ENCODE results near the gene ZNF385C. TPM values are rescaled to one million over a fixed set of nuclear protein-coding genes. Genes with fewer than 3 reads are reported as not detected.
A peak's percentile ranks its signal among the peaks of the same experiment; 100 is the strongest.

ZNF385C gene
- total RNA-seq, 1 experiment from 2014 or later: 2.8 TPM

DNA sequence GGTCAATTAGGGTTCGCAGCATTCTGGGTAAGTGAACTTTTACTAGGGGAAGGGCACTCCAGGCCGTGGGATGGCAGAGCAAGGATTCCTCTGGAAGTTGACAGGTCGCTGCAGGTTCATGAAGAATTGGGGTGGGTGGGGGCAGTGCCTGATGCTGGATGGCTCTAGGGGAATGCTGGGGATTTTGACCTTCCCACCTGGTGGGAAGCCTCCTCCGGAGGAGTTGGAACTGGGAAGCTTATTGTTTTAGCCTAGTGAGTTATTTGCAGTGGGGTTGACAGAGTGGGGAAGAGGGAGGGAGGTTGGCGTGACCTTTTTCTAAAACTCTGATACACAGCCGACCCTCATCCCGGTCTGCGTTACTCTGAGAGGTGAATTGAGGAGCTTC, 47.3 kb downstream of the ZNF385C start:
- no peak overlapping the region; the same call in 1 of the 2 replicates for H3K14ac ChIP-seq (ENCODE audit: insufficient read depth, low read length)
- peak overlapping the region in 1 of 3 experiments; percentile 43; a peak in 1 of 7 replicates for H3K27ac Mint-ChIP-seq
- WGBS (ENCODE audit: extremely low coverage, insufficient read length, low lambda C conversion rate): no CpG with 5 or more reads among the region's 8 CpGs
- H2AFZ ChIP-seq (ENCODE audit: low read length): no peak overlapping the region
- no peak overlapping the region for H3K23ac ChIP-seq (ENCODE audit: insufficient read length, low read depth, low read length)
- no peak overlapping the region for H2BK5ac ChIP-seq (ENCODE audit: insufficient read length, low read length)
- peaks cover 33% of the 10 kb centered on the region for H3K27me3 Mint-ChIP-seq (ENCODE audit: low read depth)
- no peak overlapping the region for H3K27ac ChIP-seq (ENCODE audit: insufficient read length, low read depth, low read length)
- no peak overlapping the region for H2BK12ac ChIP-seq (ENCODE audit: insufficient read length, low read depth, low read length)
- no peaks in the 10 kb centered on the region for H3K27me3 ChIP-seq (ENCODE audit: insufficient read depth, low read length)
- TF ChIP-seq CTCF (conservative IDR thresholded peaks at IDR 0.05): no peak
- no peak overlapping the region for H2AK5ac ChIP-seq (ENCODE audit: insufficient read length, low read length)
- peaks cover 9% of the 10 kb centered on the region for H3K23me2 ChIP-seq (ENCODE audit: insufficient read length, low read depth, low read length, poor library complexity, severe bottlenecking)
- H3K4me3 Mint-ChIP-seq: peak overlapping the region; percentile 75 to 86
- no peak overlapping the region for H4K5ac ChIP-seq (ENCODE audit: insufficient read length, low read depth, low read length)
- H4K91ac ChIP-seq (ENCODE audit: insufficient read length, low read depth, low read length): no peak overlapping the region
- no peaks in the 10 kb centered on the region for H3K9me3 Mint-ChIP-seq
- H2BK120ac ChIP-seq (ENCODE audit: low read depth, low read length, poor library complexity, severe bottlenecking): no peak overlapping the region
- no peak overlapping the region for H3K4ac ChIP-seq (ENCODE audit: low read depth, low read length)
- H4K20me1 ChIP-seq (ENCODE audit: control insufficient read depth, insufficient read depth, insufficient read length): no peaks in the 10 kb centered on the region
- H3K79me2 ChIP-seq (ENCODE audit: insufficient read depth, low read length): no peaks in the 10 kb centered on the region
- H3K18ac ChIP-seq (ENCODE audit: insufficient read length, low read depth, low read length): no peak overlapping the region
- no peak overlapping the region for H2BK15ac ChIP-seq (ENCODE audit: low read depth, low read length)
- no peak overlapping the region for H2BK20ac ChIP-seq (ENCODE audit: low read depth, low read length, poor library complexity, severe bottlenecking)
- DNase-seq: no peak
- no peaks in the 10 kb centered on the region for H3K9me3 ChIP-seq (ENCODE audit: control insufficient read depth, low read depth, low read length)
- H3K9ac ChIP-seq (ENCODE audit: extremely low read depth, insufficient read length, low read length): no peak overlapping the region
- no peak overlapping the region for H3T11ph ChIP-seq (ENCODE audit: low read length)
- H3K4me2 ChIP-seq (ENCODE audit: insufficient read depth, insufficient read length, low read length): peak overlapping the region; percentile 69
- H3K4me1 ChIP-seq (ENCODE audit: insufficient read depth, low read length): peaks cover 8% of the 10 kb centered on the region; the same call in 1 of the 2 replicates
- no peak overlapping the region for H4K8ac ChIP-seq (replicated peaks; ENCODE audit: insufficient read length, low read depth, low read length)
- H3K4me1 Mint-ChIP-seq: peaks cover 49 to 57% of the 10 kb centered on the region in 2 experiments
- no peaks in the 10 kb centered on the region for H3K79me1 ChIP-seq (ENCODE audit: insufficient read depth, low read depth, low read length, poor library complexity, severe bottlenecking)
- no peak overlapping the region for H3K56ac ChIP-seq (ENCODE audit: insufficient read length, low read depth, low read length)
- no peaks in the 10 kb centered on the region; a peak in 1 of 7 replicates for H3K36me3 Mint-ChIP-seq (ENCODE audit: insufficient read depth in 1 of 3, low read depth in 3 of 3)

Data from H9 (cell line).